DND-41 (cell line): ENCODE measurements around the gene CCDC106.
A peak's percentile ranks its signal among the peaks of the same experiment; 100 is the strongest.

Experiments
- ATAC-seq: fragments of 200-7000 bp; cut with Tn5 transposase; 3 replicates; pipeline ENCODE4 v1.9.1; 2021; ENCODE audit warnings: low read depth; ENCODE audit not compliant: insufficient read depth
- DNase-seq: peaks from one replicate; pipeline ENCODE4 v3.0.0-alpha.2; 2020
- H2AFZ ChIP-seq: 2 replicates; pipeline ENCODE4 v1.6.0; 2012; ENCODE audit warnings: low read depth, low read length
- H3K27ac ChIP-seq: 2 replicates; pipeline ENCODE4 v1.5.1; 2012; ENCODE audit warnings: low read length, inconsistent platforms
- H3K27me3 ChIP-seq: fragments of 200-600 bp; sonication (generic); 2 replicates; pipeline ENCODE4 v1.6.0; 2012; ENCODE audit warnings: low read length, mild to moderate bottlenecking, inconsistent platforms; ENCODE audit not compliant: insufficient read depth, poor library complexity
- H3K36me3 ChIP-seq: 2 replicates; pipeline ENCODE4 v1.5.1; 2012; ENCODE audit warnings: low read length, inconsistent platforms; ENCODE audit not compliant: insufficient read depth
- H3K4me1 ChIP-seq: 2 replicates; pipeline ENCODE4 v1.5.1; 2012; ENCODE audit warnings: mild to moderate bottlenecking, low read length; ENCODE audit not compliant: insufficient read depth
- H3K4me2 ChIP-seq: 2 replicates; pipeline ENCODE4 v1.6.0; 2012; ENCODE audit warnings: mild to moderate bottlenecking, moderate library complexity, low read length, inconsistent platforms; ENCODE audit not compliant: insufficient read depth
- H3K4me3 ChIP-seq, 2 experiments: fragments of 200-600 bp in 1 of 2; shearing (Covaris generic) in 1 of 2; 2 replicates each; pipeline ENCODE4 v1.5.1; 2012 to 2016; ENCODE audit warnings: inconsistent platforms in 2 of 2, low read length in 2 of 2, mild to moderate bottlenecking in 2 of 2, low read depth in 1 of 2, moderate library complexity in 1 of 2
- H3K79me2 ChIP-seq: 2 replicates; pipeline ENCODE4 v1.6.0; 2012; ENCODE audit warnings: low read length, inconsistent platforms; ENCODE audit not compliant: insufficient read depth
- H3K9ac ChIP-seq: 2 replicates; pipeline ENCODE4 v1.6.0; 2012; ENCODE audit warnings: low read depth, mild to moderate bottlenecking, inconsistent platforms, low read length, moderate library complexity
- H3K9me3 ChIP-seq: 2 replicates; pipeline ENCODE4 v1.5.1; 2012; ENCODE audit warnings: low read length, moderate library complexity, mild to moderate bottlenecking, inconsistent platforms; ENCODE audit not compliant: insufficient read depth, severe bottlenecking
- H4K20me1 ChIP-seq: 2 replicates; pipeline ENCODE4 v1.6.0; 2012; ENCODE audit warnings: low read length; ENCODE audit not compliant: insufficient read depth
- CTCF ChIP-seq: IDR thresholded peaks from 2 replicates; pipeline ENCODE4 v1.5.1; 2012; ENCODE audit warnings: borderline replicate concordance, low read length, moderate library complexity, mild to moderate bottlenecking; ENCODE audit not compliant: poor library complexity, severe bottlenecking; ENCODE audit errors: extremely low read depth
- EZH2 ChIP-seq: IDR thresholded peaks from 3 replicates; pipeline ENCODE4 v1.6.1; 2012; ENCODE audit warnings: borderline replicate concordance, low read depth, mild to moderate bottlenecking, moderate library complexity, low read length, inconsistent platforms; ENCODE audit not compliant: severe bottlenecking

Gene CCDC106

DNA sequence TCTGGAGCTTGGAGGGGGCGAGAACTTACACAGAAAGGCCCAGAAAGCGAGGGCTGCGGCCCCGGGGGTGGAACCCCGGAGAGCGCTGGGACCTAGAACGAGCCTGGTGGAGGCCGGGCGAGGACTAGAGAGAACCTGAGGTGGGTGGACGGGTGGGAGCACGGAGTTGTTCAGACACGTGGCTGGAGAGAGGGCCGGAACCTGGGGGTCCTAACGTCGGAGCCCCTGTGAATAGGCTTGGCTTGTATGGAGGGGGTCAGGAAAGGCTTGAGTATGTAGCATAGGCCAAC is 4.2 kb upstream of the CCDC106 start:
- H3K4me1 ChIP-seq: peaks cover 68% of the 10 kb centered on the region
- TF ChIP-seq EZH2 (no peak), CTCF (no peak)
- 0 out of 2 replicates have a peak overlapping the region, but pooled peaks have one; percentile 42 for H2AFZ ChIP-seq
- peak overlapping the region; percentile 98 to 99 for H3K4me3 ChIP-seq
- peaks cover 18% of the 10 kb centered on the region for H3K36me3 ChIP-seq
- no peaks in the 10 kb centered on the region for H3K9me3 ChIP-seq
- peaks cover 72% of the 10 kb centered on the region for H3K79me2 ChIP-seq
- peak overlapping the region; percentile 92 for H3K9ac ChIP-seq
- DNase-seq (no peak), ATAC-seq (no peak)
- peaks cover 17% of the 10 kb centered on the region; the same call in 1 of the 2 replicates for H4K20me1 ChIP-seq
- peak overlapping the region; percentile 73 for H3K27ac ChIP-seq
- no peaks in the 10 kb centered on the region for H3K27me3 ChIP-seq
- peak overlapping the region; percentile 85 for H3K4me2 ChIP-seq

GRCh38 chr19:55644191-55644833 is 3.7 kb upstream of the CCDC106 start:
- Histone ChIP-seq H3K27ac (peak overlapping the region; percentile 73), H4K20me1 (peaks cover 17% of the 10 kb centered on the region; the same call in 1 of the 2 replicates), H3K9ac (peak overlapping the region; percentile 92), H2AFZ (no peak overlapping the region), H3K79me2 (peaks cover 75% of the 10 kb centered on the region), H3K4me1 (peaks cover 69% of the 10 kb centered on the region), H3K27me3 (no peaks in the 10 kb centered on the region), H3K4me2 (peak overlapping the region; percentile 85), H3K36me3 (peaks cover 18% of the 10 kb centered on the region), H3K9me3 (no peaks in the 10 kb centered on the region), H3K4me3 (peak overlapping the region; percentile 98 to 99)
- ATAC-seq (no peak), DNase-seq (no peak)
- no peak for TF ChIP-seq CTCF
- TF ChIP-seq EZH2: no peak

GRCh38 chr19:55644842-55645511 is 3.0 kb upstream of the CCDC106 start:
- peak overlapping the region in 1 of 2 experiments; percentile 99; a peak in 3 of 4 replicates for H3K4me3 ChIP-seq
- H4K20me1 ChIP-seq: peaks cover 17% of the 10 kb centered on the region; the same call in 1 of the 2 replicates
- H3K36me3 ChIP-seq: peaks cover 18% of the 10 kb centered on the region
- peak overlapping the region; percentile 85 for H3K4me2 ChIP-seq
- H3K27me3 ChIP-seq: no peaks in the 10 kb centered on the region
- H2AFZ ChIP-seq: no peak overlapping the region
- H3K4me1 ChIP-seq: peaks cover 70% of the 10 kb centered on the region
- TF ChIP-seq EZH2 (no peak), CTCF (no peak)
- H3K9ac ChIP-seq: peak overlapping the region; percentile 92
- H3K79me2 ChIP-seq: peaks cover 77% of the 10 kb centered on the region
- H3K27ac ChIP-seq: 0 out of 2 replicates have a peak overlapping the region, but pooled peaks have one; percentile 73
- DNase-seq (no peak), ATAC-seq (no peak)
- H3K9me3 ChIP-seq: no peaks in the 10 kb centered on the region
